Gastrocnemius medialis (tissue), 4 donors: Measurements from ENCODE around the gene TOR4A.

Experiments used
- CTCF ChIP-seq, 5 experiments: fragments of 450-650 bp in 3 of 5; fragments of 200-600 bp in 2 of 5; sonication (generic) in 2 of 5; IDR thresholded peaks in 4 of 5; conservative IDR thresholded peaks in 1 of 5; 1 replicate in 4 of 5; 2 replicates in 1 of 5; pipeline ENCODE4 v1.5.1; 2016 to 2019; ENCODE audit warnings: antibody characterized with exemption in 5 of 5, mild to moderate bottlenecking in 3 of 5, moderate library complexity in 3 of 5
- POLR2A ChIP-seq, 2 donors: fragments of 450-650 bp; IDR thresholded peaks; one replicate each; pipeline ENCODE4 v1.6.1; 2017; ENCODE audit warnings: antibody characterized with exemption in 2 of 2, mild to moderate bottlenecking in 2 of 2, moderate library complexity in 2 of 2

- TF ChIP-seq CTCF (IDR thresholded peaks at IDR 0.05 in 4 of 5, conservative IDR thresholded peaks at IDR 0.05 in 1 of 5) = no peak
- peak in 1 of 2 donors; percentile 62 for TF ChIP-seq POLR2A (IDR thresholded peaks at IDR 0.05)
Observed at GRCh38 chr9:137241490-137242268, 35.8 kb upstream of the TOR4A start.
